Trophoblast cell (in vitro differentiated cells and primary cell): ENCODE results near the gene PRICKLE3.
"Not testable (repeated sequence)": the region's sequence is repeated elsewhere in the genome, so short reads cannot be mapped to it uniquely, and the experiment has no call there.

Source experiments
- DNase-seq, 2 donors: peaks; one replicate each; pipeline ENCODE4 v3.0.0-alpha.2; 2016
- H2AFZ ChIP-seq: 2 replicates; pipeline ENCODE4 v1.6.1; 2013; ENCODE audit warnings: low read length, moderate library complexity, mild to moderate bottlenecking; ENCODE audit not compliant: insufficient read depth, poor library complexity
- H2AK5ac ChIP-seq: 2 replicates; pipeline ENCODE4 v1.6.1; 2013; ENCODE audit warnings: mild to moderate bottlenecking, low read length
- H2BK120ac ChIP-seq: 2 replicates; pipeline ENCODE4 v1.6.1; 2013; ENCODE audit warnings: low read length, mild to moderate bottlenecking, moderate library complexity; ENCODE audit not compliant: insufficient read depth, poor library complexity
- H2BK12ac ChIP-seq: 2 replicates; pipeline ENCODE4 v1.6.1; 2013; ENCODE audit warnings: mild to moderate bottlenecking, low read length, moderate library complexity
- H2BK5ac ChIP-seq: 2 replicates; pipeline ENCODE4 v1.6.1; 2013; ENCODE audit warnings: low read length, low read depth, moderate library complexity, mild to moderate bottlenecking; ENCODE audit not compliant: poor library complexity
- H3K14ac ChIP-seq: 2 replicates; pipeline ENCODE4 v1.6.1; 2013; ENCODE audit warnings: mild to moderate bottlenecking, low read length
- H3K18ac ChIP-seq: 2 replicates; pipeline ENCODE4 v1.6.1; 2013; ENCODE audit warnings: mild to moderate bottlenecking, low read length
- H3K23ac ChIP-seq: 2 replicates; pipeline ENCODE4 v1.6.1; 2013; ENCODE audit warnings: low read length
- H3K27ac ChIP-seq: 2 replicates; pipeline ENCODE4 v1.5.1; 2013; ENCODE audit warnings: low read depth, mild to moderate bottlenecking, inconsistent platforms, low read length, moderate library complexity
- H3K27me3 ChIP-seq: 2 replicates; pipeline ENCODE4 v1.6.1; 2013; ENCODE audit warnings: inconsistent platforms, mild to moderate bottlenecking, low read length, moderate library complexity; ENCODE audit not compliant: insufficient read depth
- H3K36me3 ChIP-seq, 2 experiments: 1 replicate in 1 of 2; 2 replicates in 1 of 2; pipeline ENCODE4 v1.6.1; 2013; ENCODE audit warnings: low read length in 2 of 2, mild to moderate bottlenecking in 2 of 2, moderate library complexity in 1 of 2; ENCODE audit not compliant: insufficient read depth in 2 of 2, control insufficient read depth in 1 of 2
- H3K4ac ChIP-seq: 2 replicates; pipeline ENCODE4 v1.6.1; 2013; ENCODE audit warnings: low read depth, mild to moderate bottlenecking, low read length, moderate library complexity
- H3K4me1 ChIP-seq, 2 experiments: 1 replicate in 1 of 2; 2 replicates in 1 of 2; pipeline ENCODE4 v1.6.1; 2013; ENCODE audit warnings: low read length in 2 of 2, mild to moderate bottlenecking in 2 of 2, moderate library complexity in 1 of 2; ENCODE audit not compliant: insufficient read depth in 2 of 2, control insufficient read depth in 1 of 2
- H3K4me2 ChIP-seq: 2 replicates; pipeline ENCODE4 v1.6.1; 2013; ENCODE audit warnings: inconsistent platforms, mild to moderate bottlenecking, low read length, moderate library complexity
- H3K4me3 ChIP-seq: 2 replicates; pipeline ENCODE4 v1.5.1; 2013; ENCODE audit warnings: mild to moderate bottlenecking, low read depth, low read length, inconsistent platforms
- H3K79me1 ChIP-seq: one replicate; pipeline ENCODE4 v1.6.1; 2013; ENCODE audit warnings: low read length
- H3K79me2 ChIP-seq: 2 replicates; pipeline ENCODE4 v1.6.1; 2013; ENCODE audit warnings: low read length, mild to moderate bottlenecking; ENCODE audit not compliant: control insufficient read depth, insufficient read depth, poor library complexity
- H3K9ac ChIP-seq: 2 replicates; pipeline ENCODE4 v1.6.1; 2013; ENCODE audit warnings: mild to moderate bottlenecking, low read length
- H3K9me3 ChIP-seq: 2 replicates; pipeline ENCODE4 v1.6.1; 2013; ENCODE audit warnings: low read depth, mild to moderate bottlenecking, control low read depth, inconsistent platforms, low read length; ENCODE audit not compliant: insufficient read depth
- H4K12ac ChIP-seq: 2 replicates; pipeline ENCODE4 v1.6.1; 2013; ENCODE audit warnings: low read depth, mild to moderate bottlenecking, low read length, moderate library complexity
- H4K8ac ChIP-seq: 2 replicates; pipeline ENCODE4 v1.6.1; 2013; ENCODE audit warnings: low read depth, mild to moderate bottlenecking, low read length, moderate library complexity
- H4K91ac ChIP-seq: one replicate; pipeline ENCODE4 v1.6.1; 2013; ENCODE audit warnings: low read depth, mild to moderate bottlenecking, low read length, moderate library complexity
- WGBS: extraction: QIAGEN DNeasy Blood & Tissue Kit; methylation state at CpG from one replicate; pipeline ENCODE4 v1.1.7; 2013; ENCODE audit warnings: missing lambda C conversion rate; ENCODE audit not compliant: insufficient read length, insufficient coverage; ENCODE audit errors: extremely low coverage; 5-methylcytosine and 5-hydroxymethylcytosine counted together

PRICKLE3 gene

DNA sequence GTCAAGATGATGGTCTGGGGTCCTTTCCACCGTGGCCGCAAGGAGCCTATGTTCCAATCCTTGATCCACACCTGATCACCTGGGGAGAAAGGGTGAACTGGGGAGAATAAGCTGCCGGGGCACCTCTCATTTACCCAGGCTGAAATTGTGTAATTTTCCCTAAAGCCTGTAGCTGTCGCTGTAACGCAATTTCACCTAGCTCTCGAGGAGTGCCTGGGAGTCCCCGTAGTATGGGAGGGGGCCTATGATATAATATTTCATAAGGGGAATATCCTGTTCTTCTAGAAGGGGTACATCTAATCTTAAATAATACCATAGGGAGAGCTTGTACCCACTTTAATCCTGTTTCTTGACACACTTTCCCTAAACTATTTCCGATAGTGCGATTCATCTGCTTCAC is 43.9 kb downstream of the PRICKLE3 start:
- H3K27ac ChIP-seq, H3K27me3 ChIP-seq, H2BK120ac ChIP-seq, H4K91ac ChIP-seq, H2AFZ ChIP-seq, H2AK5ac ChIP-seq, H3K14ac ChIP-seq, H3K9ac ChIP-seq, H3K18ac ChIP-seq, H3K9me3 ChIP-seq, H2BK12ac ChIP-seq, H3K4me3 ChIP-seq, H3K4me2 ChIP-seq, H3K4ac ChIP-seq, H4K8ac ChIP-seq, H3K4me1 ChIP-seq, H3K36me3 ChIP-seq, H3K23ac ChIP-seq, H4K12ac ChIP-seq, H3K79me1 ChIP-seq, H2BK5ac ChIP-seq, H3K79me2 ChIP-seq, DNase-seq: not testable (repeated sequence)
- WGBS = no CpG with 5 or more reads among the region's 9 CpGs

- H2AFZ ChIP-seq = no peak overlapping the region
- no peak overlapping the region for H4K12ac ChIP-seq
- no peak overlapping the region for H3K4me2 ChIP-seq
- no peaks in the 10 kb centered on the region for H3K4me1 ChIP-seq
- DNase-seq = peak in 1 of 2 donors; percentile 2
- no peak overlapping the region for H2AK5ac ChIP-seq
- no peaks in the 10 kb centered on the region for H3K79me1 ChIP-seq
- H4K8ac ChIP-seq = no peak overlapping the region
- H3K36me3 ChIP-seq = no peaks in the 10 kb centered on the region
- H3K9ac ChIP-seq = no peak overlapping the region
- no peaks in the 10 kb centered on the region for H3K9me3 ChIP-seq
- H3K18ac ChIP-seq = no peak overlapping the region
- no peaks in the 10 kb centered on the region for H3K27me3 ChIP-seq
- no peak overlapping the region for H3K27ac ChIP-seq
- H2BK120ac ChIP-seq = no peak overlapping the region
- H3K79me2 ChIP-seq = no peaks in the 10 kb centered on the region
- H2BK5ac ChIP-seq = no peak overlapping the region
- H3K14ac ChIP-seq = no peak overlapping the region
- no peak overlapping the region for H3K4me3 ChIP-seq
- no peak overlapping the region for H3K4ac ChIP-seq
- no CpG with 5 or more reads among the region's 4 CpGs for WGBS
- H4K91ac ChIP-seq = no peak overlapping the region
- no peak overlapping the region for H3K23ac ChIP-seq
- no peak overlapping the region for H2BK12ac ChIP-seq
These were observed 46.5 kb downstream of the PRICKLE3 start for GRCh38 chrX:49139713-49140112.

DNA sequence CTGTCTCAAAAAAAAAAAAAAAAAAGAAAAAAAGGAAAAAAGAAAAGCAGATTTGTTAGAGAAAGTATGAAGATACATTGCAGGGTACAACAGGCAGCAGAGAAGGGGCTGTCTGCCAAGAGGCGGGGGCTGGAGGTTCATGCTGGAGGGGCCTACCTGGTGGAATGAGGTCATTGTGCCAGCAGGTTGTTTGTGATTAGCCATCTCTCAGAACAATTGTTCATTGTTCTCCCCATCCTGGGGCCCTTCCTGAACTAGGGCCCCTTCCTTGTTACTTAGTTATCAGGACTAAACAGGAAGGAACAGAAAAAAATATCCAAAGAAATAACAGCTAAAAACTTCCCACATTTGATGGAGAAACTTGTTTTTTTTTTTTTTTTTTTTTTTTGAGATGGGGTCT is 48.7 kb downstream of the PRICKLE3 start:
- H3K9ac ChIP-seq = no peak overlapping the region
- H3K27ac ChIP-seq = no peak overlapping the region
- no peak overlapping the region for H3K23ac ChIP-seq
- no peak overlapping the region for H2BK12ac ChIP-seq
- H3K18ac ChIP-seq = no peak overlapping the region
- H3K9me3 ChIP-seq = no peaks in the 10 kb centered on the region
- WGBS = no CpG with 5 or more reads among the region's 1 CpG
- no peak overlapping the region for H3K14ac ChIP-seq
- no peaks in the 10 kb centered on the region for H3K79me2 ChIP-seq
- H4K12ac ChIP-seq = no peak overlapping the region
- no peak overlapping the region for H2BK120ac ChIP-seq
- H2AFZ ChIP-seq = no peak overlapping the region
- no peak overlapping the region for H3K4me3 ChIP-seq
- H3K27me3 ChIP-seq = no peaks in the 10 kb centered on the region
- H3K4me2 ChIP-seq = no peak overlapping the region
- H3K36me3 ChIP-seq = no peaks in the 10 kb centered on the region
- H3K4me1 ChIP-seq = no peaks in the 10 kb centered on the region
- no peak overlapping the region for H4K91ac ChIP-seq
- no peak overlapping the region for H4K8ac ChIP-seq
- no peaks in the 10 kb centered on the region for H3K79me1 ChIP-seq
- H3K4ac ChIP-seq = no peak overlapping the region
- no peak for DNase-seq
- no peak overlapping the region for H2AK5ac ChIP-seq
- no peak overlapping the region for H2BK5ac ChIP-seq

DNA sequence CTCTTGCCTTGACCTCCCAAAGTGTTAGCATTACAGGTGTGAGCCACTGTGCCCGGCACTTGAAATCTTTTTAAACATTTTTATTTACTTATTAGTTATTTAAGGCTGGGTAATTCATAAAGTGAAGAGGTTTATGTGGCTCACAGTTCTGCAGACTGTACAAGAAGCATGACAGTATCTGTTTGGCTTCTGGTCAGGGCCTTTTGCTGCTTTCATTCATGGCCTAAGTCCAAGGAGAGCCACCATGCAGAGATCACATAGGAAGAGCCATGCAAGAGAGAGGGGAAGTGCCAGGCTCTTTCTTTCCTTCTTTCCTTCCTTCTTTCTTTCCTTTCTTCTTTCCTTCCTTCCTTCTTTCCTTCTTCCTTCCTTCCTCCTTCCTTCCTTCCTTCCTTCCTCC is 52.4 kb downstream of the PRICKLE3 start:
- Histone ChIP-seq H4K91ac (no peak overlapping the region), H2BK5ac (no peak overlapping the region), H3K4me2 (no peak overlapping the region), H3K79me2 (no peaks in the 10 kb centered on the region), H3K4ac (no peak overlapping the region), H3K9ac (no peak overlapping the region), H3K79me1 (no peaks in the 10 kb centered on the region), H4K12ac (no peak overlapping the region), H2AK5ac (no peak overlapping the region), H3K36me3 (no peaks in the 10 kb centered on the region), H3K4me1 (no peaks in the 10 kb centered on the region), H2BK12ac (no peak overlapping the region), H4K8ac (no peak overlapping the region), H3K27ac (no peak overlapping the region), H3K14ac (no peak overlapping the region), H2AFZ (no peak overlapping the region), H3K18ac (no peak overlapping the region), H3K27me3 (no peaks in the 10 kb centered on the region), H3K9me3 (no peaks in the 10 kb centered on the region), H3K23ac (no peak overlapping the region), H3K4me3 (no peak overlapping the region), H2BK120ac (no peak overlapping the region)
- no CpG with 5 or more reads among the region's 1 CpG for WGBS
- DNase-seq = no peak
